Aortic smooth muscle cell (primary cell): Measurements from ENCODE around the gene TNNI3K. TPM values are rescaled to one million over a fixed set of nuclear protein-coding genes. Genes with fewer than 3 reads are reported as not detected.

Experiments used
- total RNA-seq: library from RNA; depleted of rRNA; stranded (reverse); fragments of >200 nt; gene quantifications from 2 replicates; pipeline ENCODE4 v1.2.3, GENCODE V29; 2014

The TNNI3K gene, protein sequence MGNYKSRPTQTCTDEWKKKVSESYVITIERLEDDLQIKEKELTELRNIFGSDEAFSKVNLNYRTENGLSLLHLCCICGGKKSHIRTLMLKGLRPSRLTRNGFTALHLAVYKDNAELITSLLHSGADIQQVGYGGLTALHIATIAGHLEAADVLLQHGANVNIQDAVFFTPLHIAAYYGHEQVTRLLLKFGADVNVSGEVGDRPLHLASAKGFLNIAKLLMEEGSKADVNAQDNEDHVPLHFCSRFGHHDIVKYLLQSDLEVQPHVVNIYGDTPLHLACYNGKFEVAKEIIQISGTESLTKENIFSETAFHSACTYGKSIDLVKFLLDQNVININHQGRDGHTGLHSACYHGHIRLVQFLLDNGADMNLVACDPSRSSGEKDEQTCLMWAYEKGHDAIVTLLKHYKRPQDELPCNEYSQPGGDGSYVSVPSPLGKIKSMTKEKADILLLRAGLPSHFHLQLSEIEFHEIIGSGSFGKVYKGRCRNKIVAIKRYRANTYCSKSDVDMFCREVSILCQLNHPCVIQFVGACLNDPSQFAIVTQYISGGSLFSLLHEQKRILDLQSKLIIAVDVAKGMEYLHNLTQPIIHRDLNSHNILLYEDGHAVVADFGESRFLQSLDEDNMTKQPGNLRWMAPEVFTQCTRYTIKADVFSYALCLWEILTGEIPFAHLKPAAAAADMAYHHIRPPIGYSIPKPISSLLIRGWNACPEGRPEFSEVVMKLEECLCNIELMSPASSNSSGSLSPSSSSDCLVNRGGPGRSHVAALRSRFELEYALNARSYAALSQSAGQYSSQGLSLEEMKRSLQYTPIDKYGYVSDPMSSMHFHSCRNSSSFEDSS
- total RNA-seq: 1.2 and 1.7 TPM in 2 replicates

DNA sequence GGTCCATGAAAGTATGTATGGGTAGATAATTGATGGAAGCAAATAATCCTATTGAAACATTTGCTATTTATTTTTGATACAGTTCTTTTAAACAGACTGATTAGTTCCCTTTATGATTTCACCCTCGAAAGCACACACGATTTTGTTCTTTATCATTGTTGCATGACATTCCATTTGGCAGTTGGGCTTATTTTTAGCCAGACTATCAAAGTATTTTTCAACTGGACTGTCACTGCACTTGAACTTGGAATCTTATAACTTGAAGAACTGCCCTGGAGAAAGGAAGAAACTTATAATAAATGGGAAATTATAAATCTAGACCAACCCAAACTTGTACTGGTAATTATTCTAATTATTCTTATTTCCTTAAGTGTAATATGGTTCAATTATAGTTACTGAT lies at the start of gene TNNI3K:
TSS of gene TNNI3K (plus strand) at position 235 of the 400 bp plus-strand sequence. CDS start at position 300, 65 bp downstream.

DNA sequence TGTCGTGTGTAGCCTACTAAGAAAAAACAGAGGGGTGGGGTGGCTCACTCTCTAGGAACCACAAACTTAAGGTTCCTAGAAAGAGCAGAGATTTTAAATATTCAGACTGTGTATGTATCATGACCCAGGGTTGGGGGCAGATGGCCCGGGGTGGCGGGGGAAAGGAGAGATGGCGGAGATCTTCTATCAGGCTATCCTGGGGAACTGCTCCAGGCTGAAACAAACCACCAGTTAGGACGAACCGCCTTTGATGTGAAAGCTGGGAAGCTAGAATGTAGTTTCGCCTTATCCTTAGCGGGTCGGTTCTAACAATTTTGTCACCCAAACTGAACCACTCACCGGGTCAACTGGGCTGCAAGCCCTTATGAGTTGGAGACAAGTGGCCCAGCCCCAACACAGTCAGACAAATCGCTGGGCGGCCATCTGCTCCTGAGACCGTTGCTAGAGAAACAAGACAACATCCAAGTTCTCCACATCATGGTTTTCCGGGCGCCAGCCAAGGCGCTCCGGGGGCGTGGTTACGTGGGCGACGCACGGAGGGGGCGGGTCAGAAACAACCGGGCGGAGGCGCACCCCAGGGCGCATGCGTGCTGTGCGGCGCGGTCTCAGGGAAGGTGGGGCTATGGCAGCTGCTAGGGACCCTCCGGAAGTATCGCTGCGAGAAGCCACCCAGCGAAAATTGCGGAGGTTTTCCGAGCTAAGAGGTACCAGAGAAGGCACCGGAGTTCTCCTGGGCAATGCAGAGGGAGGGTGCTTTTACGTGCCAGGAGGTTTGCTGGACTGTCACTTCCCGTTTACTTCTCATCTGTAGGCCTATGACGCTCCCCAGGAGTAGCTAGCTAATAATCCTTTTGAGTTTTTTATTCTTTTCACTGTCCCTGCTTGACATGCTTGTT lies 37.3 kb upstream of the TNNI3K start, which contains the start of the genes FPGT and LRRIQ3:
TSS of gene FPGT (plus strand) at position 586 of the 896 bp plus-strand sequence. CDS start at position 623, 37 bp downstream.
TSS of gene LRRIQ3 (minus strand) at position 520 of the 896 bp plus-strand sequence. CDS start 14,492 bp downstream, outside the sequence.

DNA sequence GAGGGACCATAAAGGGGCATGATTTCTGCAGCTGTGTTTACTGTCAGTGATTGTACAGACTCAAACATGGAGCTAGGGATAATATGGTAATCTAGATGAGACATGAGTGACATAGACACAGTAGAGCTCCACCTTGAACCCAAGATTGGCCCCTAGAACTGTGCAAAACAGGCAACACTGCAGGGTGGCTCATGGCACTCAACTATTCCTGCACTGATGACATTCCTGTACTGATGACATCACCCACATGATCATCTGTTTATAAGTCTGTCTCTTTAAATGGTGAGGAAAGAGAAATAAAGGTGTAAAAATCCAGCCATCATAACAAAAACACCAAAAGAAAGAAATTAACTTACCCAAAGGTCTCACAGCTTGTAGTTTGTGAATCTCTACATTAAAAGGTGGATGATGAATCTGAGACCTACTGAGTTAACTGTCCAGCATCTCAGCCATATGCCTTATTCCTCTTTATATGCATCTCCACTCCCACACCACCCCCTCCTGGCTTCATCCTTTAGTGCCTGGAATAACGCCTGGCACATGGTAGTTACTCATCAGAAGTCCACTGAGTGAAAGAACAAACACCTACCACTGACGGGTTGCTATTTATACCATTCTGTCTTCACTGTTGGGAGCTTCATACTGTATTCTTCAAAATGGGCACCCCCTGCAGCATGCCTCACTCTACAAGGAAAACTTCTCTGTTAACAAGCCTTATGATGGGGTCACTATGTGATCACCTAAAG lies 277.2 kb downstream of the TNNI3K start, which contains the start of gene LRRC53:
TSS of gene LRRC53 (minus strand) at position 442 of the 746 bp plus-strand sequence. CDS start 29,262 bp downstream, outside the sequence.

Other genes starting within 250 kb of the TNNI3K start
- gene LRRIQ3, start 37.2 kb upstream of the TNNI3K start, total RNA-seq: 0.26 and 0.68 TPM in 2 replicates
- gene FPGT, start 37.1 kb upstream of the TNNI3K start, total RNA-seq: 13.9 and 19.8 TPM in 2 replicates